Effector memory CD8-positive, alpha-beta T cell (primary cell): Measurements from ENCODE around the gene SHANK1.

Experiments
- ATAC-seq: fragments of 150-1000 bp; cut with Tn5 transposase; replicated peaks from 2 replicates; pipeline ENCODE4 v1.10.0; 2021; ENCODE audit warnings: mild to moderate bottlenecking, moderate library complexity
- DNase-seq, 3 experiments: peaks; one replicate each; pipeline ENCODE4 v3.0.0; 2021
- H3K27ac Mint-ChIP-seq, 2 donors: one replicate each; pipeline ENCODE4 v1.8.0; 2022; ENCODE audit warnings: mild to moderate bottlenecking in 2 of 2, mixed read lengths in 2 of 2, moderate library complexity in 2 of 2
- H3K27me3 Mint-ChIP-seq, 2 donors: one replicate each; pipeline ENCODE4 v1.8.0; 2022; ENCODE audit warnings: mixed read lengths in 2 of 2
- H3K36me3 Mint-ChIP-seq: one replicate; pipeline ENCODE4 v1.8.0; 2022; ENCODE audit warnings: mild to moderate bottlenecking, moderate library complexity, mixed read lengths; ENCODE audit not compliant: insufficient read depth
- H3K4me1 Mint-ChIP-seq, 2 donors: one replicate each; pipeline ENCODE4 v1.8.0; 2022; ENCODE audit warnings: low read depth in 2 of 2, mixed read lengths in 2 of 2
- H3K4me3 Mint-ChIP-seq, 2 donors: one replicate each; pipeline ENCODE4 v1.8.0; 2022; ENCODE audit warnings: mild to moderate bottlenecking in 2 of 2, mixed read lengths in 2 of 2, moderate library complexity in 2 of 2
- H3K9me3 Mint-ChIP-seq, 2 donors: one replicate each; pipeline ENCODE4 v1.8.0; 2022; ENCODE audit warnings: mixed read lengths in 2 of 2

Gene SHANK1

GRCh38 chr19:50745221-50745620 is 25.6 kb upstream of the SHANK1 start:
- Mint-ChIP-seq H3K9me3 (no peaks in the 10 kb centered on the region), H3K27me3 (peaks cover 19 to 43% of the 10 kb centered on the region in 2 donors), H3K27ac (no peak overlapping the region), H3K4me1 (no peaks in the 10 kb centered on the region), H3K4me3 (no peak overlapping the region), H3K36me3 (no peaks in the 10 kb centered on the region)
- DNase-seq (no peak), ATAC-seq (no peak)

DNA sequence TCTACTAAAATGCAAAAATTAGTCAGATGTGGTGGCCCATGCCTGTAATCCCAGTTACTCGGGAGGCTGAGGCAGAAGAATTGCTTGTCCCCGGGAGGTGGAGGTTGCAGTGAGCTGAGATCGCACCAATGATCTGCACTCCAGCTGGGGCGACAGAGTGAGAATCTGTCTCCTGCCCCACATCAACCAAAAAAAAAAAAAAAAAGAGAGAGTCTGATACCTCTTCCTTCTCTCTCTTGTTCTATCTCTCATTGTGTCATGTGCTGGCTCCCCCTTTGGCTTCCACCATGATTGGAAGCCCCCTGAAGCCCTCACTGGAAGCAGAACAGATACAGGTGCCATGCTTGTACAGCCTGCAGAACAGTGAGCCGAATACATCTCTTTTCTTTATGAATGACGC is 23.9 kb upstream of the SHANK1 start:
- no peaks in the 10 kb centered on the region for H3K36me3 Mint-ChIP-seq
- H3K27me3 Mint-ChIP-seq, result peaks cover 29 to 60% of the 10 kb centered on the region in 2 donors
- DNase-seq, result no peak
- H3K27ac Mint-ChIP-seq, result no peak overlapping the region
- no peaks in the 10 kb centered on the region for H3K4me1 Mint-ChIP-seq
- ATAC-seq, result no peak
- H3K4me3 Mint-ChIP-seq, result no peak overlapping the region
- H3K9me3 Mint-ChIP-seq, result no peaks in the 10 kb centered on the region

DNA sequence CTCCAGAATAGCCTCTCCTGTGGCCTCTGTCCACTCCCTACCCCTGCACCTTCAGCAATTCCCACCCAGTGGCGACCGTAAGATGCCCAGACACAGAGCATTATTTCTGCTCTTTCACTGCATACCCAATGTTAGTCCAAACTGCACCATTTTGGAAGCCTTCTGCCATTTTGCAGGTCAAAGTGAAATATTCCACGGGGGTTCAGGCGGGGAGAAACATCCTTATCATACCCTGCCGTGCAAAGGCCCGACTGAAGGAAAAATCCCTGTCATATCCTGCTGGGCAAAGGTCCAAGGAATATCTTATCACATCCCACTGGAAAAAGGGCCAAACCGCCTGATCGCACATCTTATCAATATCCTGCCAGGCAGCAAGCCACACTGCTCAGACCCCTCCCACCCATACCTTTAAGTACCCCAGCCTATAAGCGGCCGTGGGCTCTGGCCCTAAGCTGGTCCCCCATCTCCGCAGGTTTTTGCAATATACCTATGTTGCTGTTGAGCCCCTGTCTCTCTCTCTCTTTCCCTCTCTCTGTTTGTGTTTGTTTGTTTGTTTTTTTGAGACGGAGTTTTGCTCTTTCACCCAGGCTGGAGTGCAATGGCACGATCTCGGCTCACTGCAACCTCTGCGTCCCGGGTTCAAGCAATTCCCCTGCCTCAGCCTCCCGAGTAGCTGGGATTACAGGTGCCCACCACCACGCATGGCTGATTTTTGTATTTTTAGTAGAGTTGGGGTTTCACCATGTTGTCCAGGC is 21.8 kb upstream of the SHANK1 start:
- Mint-ChIP-seq H3K27ac (no peak overlapping the region), H3K4me1 (no peaks in the 10 kb centered on the region), H3K27me3 (peaks cover 39 to 70% of the 10 kb centered on the region in 2 donors), H3K36me3 (no peaks in the 10 kb centered on the region), H3K9me3 (no peaks in the 10 kb centered on the region), H3K4me3 (no peak overlapping the region)
- ATAC-seq (no peak), DNase-seq (no peak)

DNA sequence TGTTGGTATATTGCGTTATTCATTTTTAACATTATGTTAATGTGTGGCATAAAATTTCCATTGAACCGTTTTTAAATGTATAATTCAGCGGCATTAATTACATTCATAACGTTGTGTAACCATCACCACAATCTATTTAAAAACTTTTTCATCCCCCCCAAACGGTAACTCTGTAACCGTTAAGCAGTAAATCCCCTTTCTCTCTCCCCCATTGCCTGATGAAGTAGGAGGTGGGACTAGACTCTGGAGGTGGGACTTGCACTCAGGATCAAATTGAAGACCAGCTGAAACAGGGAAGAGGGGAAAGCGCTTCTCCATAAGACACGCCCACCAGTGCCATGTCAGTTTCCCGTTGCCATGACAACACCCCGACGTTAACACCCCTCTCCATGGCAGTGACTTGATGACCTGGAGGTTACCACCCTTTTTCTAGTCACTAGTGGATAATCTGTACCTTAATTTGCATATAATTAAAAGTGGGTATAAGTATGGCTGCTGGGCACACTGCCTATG is 20.4 kb upstream of the SHANK1 start:
- ATAC-seq (no peak), DNase-seq (no peak)
- no peaks in the 10 kb centered on the region for H3K4me1 Mint-ChIP-seq
- H3K4me3 Mint-ChIP-seq, result no peak overlapping the region
- H3K27ac Mint-ChIP-seq, result no peak overlapping the region
- H3K36me3 Mint-ChIP-seq, result no peaks in the 10 kb centered on the region
- H3K9me3 Mint-ChIP-seq, result no peaks in the 10 kb centered on the region
- peaks cover 53 to 73% of the 10 kb centered on the region in 2 donors for H3K27me3 Mint-ChIP-seq

DNA sequence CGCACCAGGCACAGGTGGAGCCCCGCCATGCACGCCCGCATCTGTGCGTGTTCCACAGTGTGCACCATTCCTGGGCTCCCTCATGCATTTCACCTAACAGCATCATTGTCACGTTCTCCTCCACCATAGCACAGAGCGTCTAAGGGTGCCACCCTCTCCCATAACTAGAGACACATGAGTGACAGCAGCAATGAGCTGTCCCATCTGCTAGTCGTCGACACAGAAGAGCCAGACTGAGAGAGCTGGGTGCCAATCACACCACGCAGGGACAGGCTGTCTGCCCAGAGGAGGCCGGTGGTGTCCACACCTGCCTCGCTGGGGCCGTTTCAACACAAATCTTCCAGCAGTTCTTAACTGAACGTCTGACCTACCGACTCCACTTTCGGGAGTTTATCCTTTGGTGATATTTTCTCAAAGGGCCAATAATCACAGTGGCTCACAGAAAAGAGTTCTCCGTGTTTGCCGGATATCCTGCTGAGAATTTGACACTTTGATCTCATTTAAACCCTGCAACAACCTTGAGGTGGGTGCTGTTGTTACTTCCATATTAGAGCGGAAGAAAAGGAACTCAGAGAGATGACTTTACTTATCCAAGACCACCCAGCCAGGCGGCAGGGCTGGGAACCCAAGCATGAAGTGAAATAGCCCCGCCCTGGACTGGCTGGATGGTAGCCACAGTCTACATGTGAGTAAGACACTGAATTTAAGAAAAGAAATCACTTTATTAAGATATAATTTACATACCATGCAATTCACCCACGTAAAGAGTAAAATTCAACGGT is 19.7 kb upstream of the SHANK1 start:
- H3K27ac Mint-ChIP-seq, result no peak overlapping the region
- H3K27me3 Mint-ChIP-seq, result peaks cover 59 to 79% of the 10 kb centered on the region in 2 donors

DNA sequence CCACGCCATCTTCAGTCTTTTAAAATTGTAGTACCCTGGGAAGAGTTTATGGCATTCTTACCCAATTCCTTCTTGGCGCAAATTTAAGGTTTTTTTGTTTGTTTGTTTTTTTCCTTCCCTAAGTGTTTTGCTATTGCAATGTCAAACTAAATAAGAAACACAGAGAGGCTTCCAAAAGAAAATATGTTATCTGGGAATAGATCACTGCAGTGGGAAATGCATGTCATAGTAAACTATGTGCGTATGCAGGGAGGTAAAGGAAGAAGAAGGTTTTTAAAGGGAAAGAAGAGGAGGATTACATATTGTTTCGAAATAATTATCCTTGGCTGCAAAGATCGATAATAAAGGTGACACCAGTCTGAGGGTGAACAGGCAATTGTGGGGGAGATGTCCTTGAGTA is 16.7 kb upstream of the SHANK1 start:
- H3K36me3 Mint-ChIP-seq, result no peaks in the 10 kb centered on the region
- H3K27ac Mint-ChIP-seq, result no peak overlapping the region
- no peak for ATAC-seq
- DNase-seq, result no peak
- no peaks in the 10 kb centered on the region for H3K9me3 Mint-ChIP-seq
- H3K27me3 Mint-ChIP-seq, result peaks cover 54 to 90% of the 10 kb centered on the region in 2 donors
- H3K4me1 Mint-ChIP-seq, result no peaks in the 10 kb centered on the region
- H3K4me3 Mint-ChIP-seq, result no peak overlapping the region

More for the DNA sequence above, 19.7 kb upstream of the SHANK1 start:
- no peaks in the 10 kb centered on the region for H3K4me1 Mint-ChIP-seq
- H3K36me3 Mint-ChIP-seq, result no peaks in the 10 kb centered on the region
- ATAC-seq, result no peak
- H3K4me3 Mint-ChIP-seq, result no peak overlapping the region
- H3K9me3 Mint-ChIP-seq, result no peaks in the 10 kb centered on the region
- no peak for DNase-seq

GRCh38 chr19:50735869-50736268 is 16.3 kb upstream of the SHANK1 start:
- no peak for ATAC-seq
- no peak overlapping the region for H3K4me3 Mint-ChIP-seq
- H3K36me3 Mint-ChIP-seq, result no peaks in the 10 kb centered on the region
- H3K27me3 Mint-ChIP-seq, result peaks cover 54 to 90% of the 10 kb centered on the region in 2 donors
- no peaks in the 10 kb centered on the region for H3K9me3 Mint-ChIP-seq
- H3K27ac Mint-ChIP-seq, result no peak overlapping the region
- no peaks in the 10 kb centered on the region for H3K4me1 Mint-ChIP-seq
- DNase-seq, result no peak

GRCh38 chr19:50729894-50730293 is 10.3 kb upstream of the SHANK1 start:
- Mint-ChIP-seq H3K9me3 (no peaks in the 10 kb centered on the region), H3K4me1 (peaks cover 0 to 4% of the 10 kb centered on the region in 2 donors), H3K27me3 (peaks cover 46 to 75% of the 10 kb centered on the region in 2 donors), H3K36me3 (no peaks in the 10 kb centered on the region), H3K27ac (no peak overlapping the region), H3K4me3 (no peak overlapping the region)
- DNase-seq (no peak), ATAC-seq (no peak)

DNA sequence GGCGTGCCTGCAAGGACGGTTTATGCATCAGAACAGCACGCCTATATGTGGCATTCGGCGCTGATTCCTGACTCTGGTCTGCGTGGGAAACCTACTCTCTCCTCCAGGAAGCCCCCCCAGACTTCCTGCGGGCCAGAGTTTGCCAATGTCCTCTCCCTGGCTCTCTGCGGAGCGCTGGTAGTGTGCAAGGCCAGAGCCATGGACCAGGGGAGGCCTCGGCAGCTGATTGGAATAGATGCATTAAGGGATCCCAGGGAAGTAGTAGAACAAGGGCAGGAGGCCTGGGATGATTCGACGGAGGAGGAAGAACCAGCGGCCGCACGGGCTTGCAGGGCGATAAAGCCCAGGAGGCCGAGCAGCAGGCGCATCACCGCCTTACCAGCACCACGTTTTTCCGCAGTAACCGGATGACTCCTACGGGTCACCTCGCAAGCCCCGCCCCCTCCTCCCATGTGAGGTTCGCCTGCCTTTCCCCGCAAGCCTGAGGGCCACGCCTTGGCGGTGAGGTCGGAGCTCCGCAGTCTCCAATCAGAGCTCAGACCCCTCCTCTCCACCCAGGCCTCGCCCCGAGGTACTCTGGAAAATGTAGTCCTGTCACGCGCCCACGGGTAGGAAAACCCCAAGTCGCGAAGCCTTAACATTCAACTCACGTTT is 8.6 kb upstream of the SHANK1 start:
- H3K4me3 Mint-ChIP-seq, result no peak overlapping the region
- H3K9me3 Mint-ChIP-seq, result peaks cover 0 to 3% of the 10 kb centered on the region in 2 donors
- H3K27ac Mint-ChIP-seq, result no peak overlapping the region
- H3K4me1 Mint-ChIP-seq, result peaks cover 0 to 7% of the 10 kb centered on the region in 2 donors
- DNase-seq (no peak), ATAC-seq (no peak)
- peaks cover 57 to 75% of the 10 kb centered on the region in 2 donors for H3K27me3 Mint-ChIP-seq
- H3K36me3 Mint-ChIP-seq, result no peaks in the 10 kb centered on the region

DNA sequence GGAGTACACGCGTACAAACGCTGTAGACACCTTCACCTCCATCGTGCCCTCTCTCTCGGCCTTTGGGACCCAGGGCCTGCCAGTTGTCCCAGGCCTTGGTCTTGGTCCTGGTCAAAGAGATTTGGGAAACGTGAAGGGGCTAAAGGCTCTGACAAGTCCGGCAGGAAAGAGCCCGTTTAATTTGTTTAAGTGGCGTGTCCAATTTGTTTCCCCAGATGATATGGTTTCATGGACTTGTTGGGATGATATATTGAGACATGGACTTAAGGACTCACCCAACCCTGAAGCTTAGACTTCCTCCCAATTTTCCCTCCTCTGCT is 6.3 kb upstream of the SHANK1 start:
- peaks cover 69 to 77% of the 10 kb centered on the region in 2 donors for H3K27me3 Mint-ChIP-seq
- peak overlapping the region; percentile 76 to 78 for H3K4me3 Mint-ChIP-seq
- ATAC-seq (no peak), DNase-seq (no peak)
- H3K9me3 Mint-ChIP-seq, result peaks cover 0 to 3% of the 10 kb centered on the region in 2 donors
- H3K36me3 Mint-ChIP-seq, result no peaks in the 10 kb centered on the region
- peaks cover 0 to 7% of the 10 kb centered on the region in 2 donors for H3K4me1 Mint-ChIP-seq
- H3K27ac Mint-ChIP-seq, result no peak overlapping the region

DNA sequence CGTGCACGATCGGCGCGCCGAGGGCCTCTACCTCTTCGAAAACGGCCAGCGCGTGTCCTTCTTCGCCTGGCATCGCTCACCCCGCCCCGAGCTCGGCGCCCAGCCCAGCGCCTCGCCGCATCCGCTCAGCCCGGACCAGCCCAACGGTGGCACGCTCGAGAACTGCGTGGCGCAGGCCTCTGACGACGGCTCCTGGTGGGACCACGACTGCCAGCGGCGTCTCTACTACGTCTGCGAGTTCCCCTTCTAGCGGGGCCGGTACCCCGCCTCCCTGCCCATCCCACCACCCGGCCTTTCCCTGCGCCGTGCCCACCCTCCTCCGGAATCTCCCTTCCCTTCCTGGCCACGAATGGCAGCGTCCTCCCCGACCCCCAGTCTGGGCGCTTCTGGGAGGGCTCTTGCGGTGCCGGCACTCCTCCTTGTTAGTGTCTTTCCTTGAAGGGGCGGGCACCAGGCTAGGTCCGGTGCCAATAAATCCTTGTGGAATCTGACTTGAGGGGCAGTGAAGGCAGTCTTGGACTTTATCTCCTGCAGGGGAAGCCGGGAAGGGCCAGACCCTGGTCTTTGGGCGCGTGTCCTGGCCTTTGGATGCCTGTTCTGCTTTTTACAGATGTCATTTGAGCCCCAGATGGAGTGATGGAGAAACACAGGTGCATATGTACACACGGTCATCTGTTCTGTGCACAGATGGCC is 5.8 kb upstream of the SHANK1 start:
- H3K36me3 Mint-ChIP-seq, result no peaks in the 10 kb centered on the region
- H3K27ac Mint-ChIP-seq, result no peak overlapping the region
- peaks cover 0 to 3% of the 10 kb centered on the region in 2 donors for H3K9me3 Mint-ChIP-seq
- H3K4me1 Mint-ChIP-seq, result peaks cover 2 to 12% of the 10 kb centered on the region in 2 donors
- peaks cover 74 to 82% of the 10 kb centered on the region in 2 donors for H3K27me3 Mint-ChIP-seq
- H3K4me3 Mint-ChIP-seq, result peak overlapping the region; percentile 76 to 78
- ATAC-seq, result peak; percentile 65
- no peak for DNase-seq

DNA sequence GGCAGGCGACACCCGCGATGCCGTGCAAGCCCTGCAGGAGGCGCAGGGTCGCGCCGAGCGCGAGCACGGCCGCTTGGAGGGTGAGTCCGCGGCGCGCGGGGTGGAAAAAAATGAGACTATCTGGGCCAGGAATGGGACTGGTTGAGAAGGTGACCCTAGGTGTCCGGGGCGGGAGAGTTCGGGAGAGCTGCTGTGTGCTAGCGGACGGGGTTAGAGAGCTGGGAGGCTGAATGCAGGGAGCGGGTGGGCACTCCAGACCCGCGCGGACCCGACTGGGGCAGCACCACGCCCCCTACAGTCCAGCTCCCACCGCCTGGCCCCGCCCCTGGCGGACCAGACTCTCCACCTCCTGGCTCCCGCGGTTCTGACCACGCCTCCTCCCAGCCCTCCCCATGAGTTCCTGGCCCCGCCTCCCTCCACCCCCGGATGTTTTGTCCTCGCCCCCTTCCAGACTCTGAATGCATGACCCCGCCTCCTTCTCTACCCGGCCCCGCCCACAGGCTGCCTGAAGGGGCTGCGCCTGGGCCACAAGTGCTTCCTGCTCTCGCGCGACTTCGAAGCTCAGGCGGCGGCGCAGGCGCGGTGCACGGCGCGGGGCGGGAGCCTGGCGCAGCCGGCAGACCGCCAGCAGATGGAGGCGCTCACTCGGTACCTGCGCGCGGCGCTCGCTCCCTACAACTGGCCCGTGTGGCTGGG is 5.1 kb upstream of the SHANK1 start:
- H3K4me1 Mint-ChIP-seq, result peaks cover 7 to 16% of the 10 kb centered on the region in 2 donors
- peaks cover 0 to 3% of the 10 kb centered on the region in 2 donors for H3K9me3 Mint-ChIP-seq
- ATAC-seq (peak; percentile 83), DNase-seq (peak; percentile 55 to 65 (median 58))
- no peaks in the 10 kb centered on the region for H3K36me3 Mint-ChIP-seq
- H3K27ac Mint-ChIP-seq, result no peak overlapping the region
- peak overlapping the region; percentile 76 to 78 for H3K4me3 Mint-ChIP-seq
- H3K27me3 Mint-ChIP-seq, result peaks cover 81 to 89% of the 10 kb centered on the region in 2 donors
